ENCODE measurements around the gene PCP2.

GRCh38 chr19:7632340-7633203, 947 bp downstream of the PCP2 start:
- no peak for TF ChIP-seq EZH2phosphoT487 (IDR thresholded peaks at IDR 0.05; ENCODE audit: low read depth, severe bottlenecking, unreplicated experiment)
- TF ChIP-seq, protein P1, sequence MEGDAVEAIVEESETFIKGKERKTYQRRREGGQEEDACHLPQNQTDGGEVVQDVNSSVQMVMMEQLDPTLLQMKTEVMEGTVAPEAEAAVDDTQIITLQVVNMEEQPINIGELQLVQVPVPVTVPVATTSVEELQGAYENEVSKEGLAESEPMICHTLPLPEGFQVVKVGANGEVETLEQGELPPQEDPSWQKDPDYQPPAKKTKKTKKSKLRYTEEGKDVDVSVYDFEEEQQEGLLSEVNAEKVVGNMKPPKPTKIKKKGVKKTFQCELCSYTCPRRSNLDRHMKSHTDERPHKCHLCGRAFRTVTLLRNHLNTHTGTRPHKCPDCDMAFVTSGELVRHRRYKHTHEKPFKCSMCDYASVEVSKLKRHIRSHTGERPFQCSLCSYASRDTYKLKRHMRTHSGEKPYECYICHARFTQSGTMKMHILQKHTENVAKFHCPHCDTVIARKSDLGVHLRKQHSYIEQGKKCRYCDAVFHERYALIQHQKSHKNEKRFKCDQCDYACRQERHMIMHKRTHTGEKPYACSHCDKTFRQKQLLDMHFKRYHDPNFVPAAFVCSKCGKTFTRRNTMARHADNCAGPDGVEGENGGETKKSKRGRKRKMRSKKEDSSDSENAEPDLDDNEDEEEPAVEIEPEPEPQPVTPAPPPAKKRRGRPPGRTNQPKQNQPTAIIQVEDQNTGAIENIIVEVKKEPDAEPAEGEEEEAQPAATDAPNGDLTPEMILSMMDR (IDR thresholded peaks at IDR 0.05; ENCODE audit: poor library complexity) = no peak
- no peak for TF ChIP-seq EZH2 (IDR thresholded peaks at IDR 0.05; ENCODE audit: borderline replicate concordance)
